ENCODE results near the gene RAP1GAP2.

The RAP1GAP2 gene

GRCh38 chr17:2802574-2802973 is 6.3 kb downstream of the RAP1GAP2 start:
- Histone ChIP-seq H3K4me3 (ENCODE audit: low read length) (no peak overlapping the region), H3K9me3 (ENCODE audit: control insufficient read depth, insufficient read depth, low read length) (no peaks in the 10 kb centered on the region), H3K79me2 (ENCODE audit: control insufficient read depth, low read length) (no peaks in the 10 kb centered on the region), H3K4me2 (ENCODE audit: low read length) (no peak overlapping the region), H4K20me1 (ENCODE audit: control insufficient read depth, insufficient read depth, low read depth, low read length) (no peaks in the 10 kb centered on the region), H3K9me2 (replicated peaks; ENCODE audit: control insufficient read depth, low read length) (no peaks in the 10 kb centered on the region), H3F3A (ENCODE audit: control insufficient read depth, insufficient read depth) (no peaks in the 10 kb centered on the region), H3K27me3 (ENCODE audit: control insufficient read depth, low read length) (peaks cover 20% of the 10 kb centered on the region), H3K4me1 (ENCODE audit: control insufficient read depth, low read length) (no peaks in the 10 kb centered on the region), H3K27ac (ENCODE audit: low read depth, low read length) (no peak overlapping the region), H3K36me3 (ENCODE audit: control insufficient read depth, low read length) (no peaks in the 10 kb centered on the region)
- TF ChIP-seq EZH2phosphoT487 (IDR thresholded peaks at IDR 0.05; ENCODE audit: borderline replicate concordance, low read length) (no peak), CTCF (IDR thresholded peaks at IDR 0.05; ENCODE audit: low read depth, low read length, poor library complexity, severe bottlenecking) (no peak)

GRCh38 chr17:2803386-2803785 is 7.1 kb downstream of the RAP1GAP2 start:
- H3F3A ChIP-seq (ENCODE audit: control insufficient read depth, insufficient read depth), result no peaks in the 10 kb centered on the region
- H3K9me3 ChIP-seq (ENCODE audit: control insufficient read depth, insufficient read depth, low read length), result no peaks in the 10 kb centered on the region
- H3K79me2 ChIP-seq (ENCODE audit: control insufficient read depth, low read length), result no peaks in the 10 kb centered on the region
- H3K9me2 ChIP-seq (replicated peaks; ENCODE audit: control insufficient read depth, low read length), result no peaks in the 10 kb centered on the region
- no peaks in the 10 kb centered on the region for H3K4me1 ChIP-seq (ENCODE audit: control insufficient read depth, low read length)
- no peak overlapping the region for H3K27ac ChIP-seq (ENCODE audit: low read depth, low read length)
- H3K4me3 ChIP-seq (ENCODE audit: low read length), result no peak overlapping the region
- H3K4me2 ChIP-seq (ENCODE audit: low read length), result no peak overlapping the region
- H3K27me3 ChIP-seq (ENCODE audit: control insufficient read depth, low read length), result peaks cover 13% of the 10 kb centered on the region; the same call in 1 of the 2 replicates
- no peaks in the 10 kb centered on the region for H4K20me1 ChIP-seq (ENCODE audit: control insufficient read depth, insufficient read depth, low read depth, low read length)
- TF ChIP-seq CTCF (IDR thresholded peaks at IDR 0.05; ENCODE audit: low read depth, low read length, poor library complexity, severe bottlenecking) (no peak), EZH2phosphoT487 (IDR thresholded peaks at IDR 0.05; ENCODE audit: borderline replicate concordance, low read length) (no peak)
- H3K36me3 ChIP-seq (ENCODE audit: control insufficient read depth, low read length), result no peaks in the 10 kb centered on the region

- Histone ChIP-seq H3K27ac (ENCODE audit: low read depth, low read length) (no peak overlapping the region), H4K20me1 (ENCODE audit: control insufficient read depth, insufficient read depth, low read depth, low read length) (no peaks in the 10 kb centered on the region)
Observed at GRCh38 chr17:2803971-2804370, 7.7 kb downstream of the RAP1GAP2 start.

More at GRCh38 chr17:2803971-2804370, 7.7 kb downstream of the RAP1GAP2 start:
- Histone ChIP-seq H3K4me2 (ENCODE audit: low read length) (no peak overlapping the region), H3F3A (ENCODE audit: control insufficient read depth, insufficient read depth) (no peaks in the 10 kb centered on the region), H3K4me1 (ENCODE audit: control insufficient read depth, low read length) (no peaks in the 10 kb centered on the region), H3K36me3 (ENCODE audit: control insufficient read depth, low read length) (no peaks in the 10 kb centered on the region), H3K9me2 (replicated peaks; ENCODE audit: control insufficient read depth, low read length) (no peaks in the 10 kb centered on the region), H3K4me3 (ENCODE audit: low read length) (no peak overlapping the region), H3K27me3 (ENCODE audit: control insufficient read depth, low read length) (peaks cover 11% of the 10 kb centered on the region; the same call in 1 of the 2 replicates), H3K9me3 (ENCODE audit: control insufficient read depth, insufficient read depth, low read length) (no peaks in the 10 kb centered on the region), H3K79me2 (ENCODE audit: control insufficient read depth, low read length) (no peaks in the 10 kb centered on the region)
- no peak for TF ChIP-seq CTCF (IDR thresholded peaks at IDR 0.05; ENCODE audit: low read depth, low read length, poor library complexity, severe bottlenecking)
- no peak for TF ChIP-seq EZH2phosphoT487 (IDR thresholded peaks at IDR 0.05; ENCODE audit: borderline replicate concordance, low read length)

All from DOHH2 (cell line).